Tibial artery (tissue), 4 donors: ENCODE data around the gene ANO6.

Experiments used
- DNase-seq, 2 donors: peaks; one replicate each; pipeline ENCODE4 v3.0.0-alpha.2; 2019
- H3K27ac ChIP-seq, 2 donors: fragments of 200-600 bp; sonication (generic) in 1 of 2; 1 replicate in 1 of 2; 2 replicates in 1 of 2; pipeline ENCODE4 v1.5.1; 2018 to 2019; ENCODE audit warnings: mild to moderate bottlenecking in 1 of 2
- H3K27me3 ChIP-seq, 2 donors: fragments of 200-600 bp; sonication (generic) in 1 of 2; one replicate each; pipeline versions ENCODE4 v1.5.1 to v1.6.0; 2016 to 2019
- H3K36me3 ChIP-seq, 3 donors: fragments of 200-600 bp; sonication (generic) in 2 of 3; one replicate each; pipeline ENCODE4 v1.5.1; 2016 to 2019; ENCODE audit warnings: mild to moderate bottlenecking in 2 of 3
- H3K4me1 ChIP-seq, 4 donors: fragments of 200-600 bp; sonication (generic) in 2 of 4; 1 replicate in 3 of 4; 2 replicates in 1 of 4; pipeline ENCODE4 v1.5.1; 2016 to 2019
- H3K4me3 ChIP-seq, 2 donors: fragments of 200-600 bp; sonication (generic) in 1 of 2; 1 replicate in 1 of 2; 2 replicates in 1 of 2; pipeline ENCODE4 v1.5.1; 2018 to 2019; ENCODE audit warnings: mild to moderate bottlenecking in 2 of 2
- H3K9me3 ChIP-seq, 3 donors: fragments of 200-600 bp; sonication (generic) in 1 of 3; one replicate each; pipeline ENCODE4 v1.5.1; 2016 to 2019
- CTCF ChIP-seq, 2 experiments: fragments of 200-600 bp in 1 of 2; fragments of 450-650 bp in 1 of 2; IDR thresholded peaks; one replicate each; pipeline ENCODE4 v1.5.1; 2017 to 2019; ENCODE audit warnings: antibody characterized with exemption in 2 of 2, mild to moderate bottlenecking in 1 of 2, moderate library complexity in 1 of 2
- intact Hi-C: fragments of 100-400 bp; cut with DNase I; formaldehyde crosslinking; loops from one replicate; pipeline ENCODE4 v1.15.0; 2023; ENCODE audit warnings: low total_unique reads

Gene ANO6

GRCh38 chr12:45337835-45338234 lies 121.9 kb downstream of the ANO6 start:
- Histone ChIP-seq H3K27ac (no peak overlapping the region), H3K27me3 (no peaks in the 10 kb centered on the region), H3K36me3 (no peaks in the 10 kb centered on the region), H3K4me1 (peaks cover 0 to 28% (median 9%) of the 10 kb centered on the region in 4 donors), H3K9me3 (no peaks in the 10 kb centered on the region), H3K4me3 (no peak overlapping the region)
- DNase-seq = no peak
- no peak for TF ChIP-seq CTCF (IDR thresholded peaks at IDR 0.05)
- intact Hi-C loops = no loop called here

- Histone ChIP-seq H3K9me3 (no peaks in the 10 kb centered on the region), H3K4me1 (peaks cover 0 to 30% (median 9%) of the 10 kb centered on the region in 4 donors), H3K27ac (no peak overlapping the region), H3K36me3 (no peaks in the 10 kb centered on the region), H3K27me3 (no peaks in the 10 kb centered on the region), H3K4me3 (no peak overlapping the region)
- TF ChIP-seq CTCF (IDR thresholded peaks at IDR 0.05) = no peak
- no peak for DNase-seq
- intact Hi-C loops = no loop called here
Measured at GRCh38 chr12:45338272-45338671, 122.4 kb downstream of the ANO6 start.

- intact Hi-C loops = no loop called here
- no peak for DNase-seq
- H3K9me3 ChIP-seq = no peaks in the 10 kb centered on the region
- no peaks in the 10 kb centered on the region for H3K36me3 ChIP-seq
- H3K4me1 ChIP-seq = peaks cover 0 to 35% (median 9%) of the 10 kb centered on the region in 4 donors
- H3K27me3 ChIP-seq = no peaks in the 10 kb centered on the region
- no peak overlapping the region for H3K27ac ChIP-seq
- TF ChIP-seq CTCF (IDR thresholded peaks at IDR 0.05) = no peak
- H3K4me3 ChIP-seq = no peak overlapping the region
Measured at GRCh38 chr12:45339035-45339434, 123.1 kb downstream of the ANO6 start.

GRCh38 chr12:45342171-45342570 lies 126.3 kb downstream of the ANO6 start:
- Histone ChIP-seq H3K27me3 (no peaks in the 10 kb centered on the region), H3K4me3 (no peak overlapping the region), H3K27ac (no peak overlapping the region), H3K36me3 (no peaks in the 10 kb centered on the region), H3K9me3 (no peaks in the 10 kb centered on the region), H3K4me1 (peaks cover 0 to 42% (median 9%) of the 10 kb centered on the region in 4 donors)
- TF ChIP-seq CTCF (IDR thresholded peaks at IDR 0.05) = no peak
- intact Hi-C loops = no loop called here
- DNase-seq = no peak

- Histone ChIP-seq H3K36me3 (peaks cover 0 to under 1% (median 0%) of the 10 kb centered on the region in 3 donors), H3K9me3 (no peaks in the 10 kb centered on the region), H3K4me3 (no peak overlapping the region), H3K4me1 (peaks cover 0 to 36% (median 9%) of the 10 kb centered on the region in 4 donors), H3K27me3 (no peaks in the 10 kb centered on the region), H3K27ac (no peak overlapping the region)
- intact Hi-C loops = no loop called here
- no peak for TF ChIP-seq CTCF (IDR thresholded peaks at IDR 0.05)
- no peak for DNase-seq
Measured at GRCh38 chr12:45342848-45343247, 127.0 kb downstream of the ANO6 start.
